Measurements from ENCODE around the gene PDLIM3.
A peak's percentile ranks its signal among the peaks of the same experiment; 100 is the strongest.
"Not testable (repeated sequence)": the region's sequence is repeated elsewhere in the genome, so short reads cannot be mapped to it uniquely, and the experiment has no call there.

PDLIM3 gene

GRCh38 chr4:185515248-185515647 lies 20.1 kb downstream of the PDLIM3 start:
- DNase-seq: no peak

- no peak for DNase-seq
Observed at GRCh38 chr4:185514182-185514697, 21.1 kb downstream of the PDLIM3 start.

- DNase-seq: no peak
Observed at GRCh38 chr4:185513489-185514181, 21.7 kb downstream of the PDLIM3 start.

GRCh38 chr4:185512516-185512915 lies 22.8 kb downstream of the PDLIM3 start:
- DNase-seq: no peak

GRCh38 chr4:185511243-185511642 lies 24.1 kb downstream of the PDLIM3 start:
- DNase-seq: not testable (repeated sequence)

GRCh38 chr4:185510806-185511205 lies 24.5 kb downstream of the PDLIM3 start:
- no peak for DNase-seq

GRCh38 chr4:185508181-185508580 lies 27.1 kb downstream of the PDLIM3 start:
- DNase-seq: no peak

GRCh38 chr4:185506422-185506821 lies 28.9 kb downstream of the PDLIM3 start:
- no peak for DNase-seq

- no peak for DNase-seq
Observed at GRCh38 chr4:185504098-185505047, 30.9 kb downstream of the PDLIM3 start.

GRCh38 chr4:185502386-185502785 lies 32.9 kb downstream of the PDLIM3 start:
- no peak for DNase-seq

- no peak for DNase-seq
Observed at GRCh38 chr4:185500576-185500975, 34.7 kb downstream of the PDLIM3 start.

- no peak for DNase-seq
Observed at GRCh38 chr4:185500035-185500434, 35.3 kb downstream of the PDLIM3 start.

GRCh38 chr4:185488650-185489049 lies 46.7 kb downstream of the PDLIM3 start:
- no peak for DNase-seq

GRCh38 chr4:185481401-185481800 lies 53.9 kb downstream of the PDLIM3 start:
- DNase-seq: no peak

GRCh38 chr4:185480016-185480732 lies 55.1 kb downstream of the PDLIM3 start:
- no peak for DNase-seq

GRCh38 chr4:185479507-185479971 lies 55.8 kb downstream of the PDLIM3 start:
- no peak for DNase-seq

- no peak for DNase-seq
Observed at GRCh38 chr4:185473247-185473646, 62.1 kb downstream of the PDLIM3 start.

- DNase-seq: no peak
Observed at GRCh38 chr4:185472103-185472542, 63.2 kb downstream of the PDLIM3 start.

- peak; percentile 91 for DNase-seq
Observed at GRCh38 chr4:185471235-185472102, 63.8 kb downstream of the PDLIM3 start, which contains the start of gene CCDC110. Gene CCDC110, minus strand, starts transcription at chr4:185471733. Its CDS starts 50 bp downstream, at chr4:185471683.

GRCh38 chr4:185470501-185471195 lies 64.7 kb downstream of the PDLIM3 start:
- DNase-seq: peak; percentile 67

- no peak for DNase-seq
Observed at GRCh38 chr4:185469580-185470154, 65.6 kb downstream of the PDLIM3 start.

All from activated T-cell treated with anti-CD3 and anti-CD28 coated beads, Interleukin-2, amount 50 U/mL, for 1 hour (primary cell).